ENCODE data around the gene HK3.
"Not testable (repeated sequence)": the region's sequence is repeated elsewhere in the genome, so short reads cannot be mapped to it uniquely, and the experiment has no call there.

The HK3 gene

DNA sequence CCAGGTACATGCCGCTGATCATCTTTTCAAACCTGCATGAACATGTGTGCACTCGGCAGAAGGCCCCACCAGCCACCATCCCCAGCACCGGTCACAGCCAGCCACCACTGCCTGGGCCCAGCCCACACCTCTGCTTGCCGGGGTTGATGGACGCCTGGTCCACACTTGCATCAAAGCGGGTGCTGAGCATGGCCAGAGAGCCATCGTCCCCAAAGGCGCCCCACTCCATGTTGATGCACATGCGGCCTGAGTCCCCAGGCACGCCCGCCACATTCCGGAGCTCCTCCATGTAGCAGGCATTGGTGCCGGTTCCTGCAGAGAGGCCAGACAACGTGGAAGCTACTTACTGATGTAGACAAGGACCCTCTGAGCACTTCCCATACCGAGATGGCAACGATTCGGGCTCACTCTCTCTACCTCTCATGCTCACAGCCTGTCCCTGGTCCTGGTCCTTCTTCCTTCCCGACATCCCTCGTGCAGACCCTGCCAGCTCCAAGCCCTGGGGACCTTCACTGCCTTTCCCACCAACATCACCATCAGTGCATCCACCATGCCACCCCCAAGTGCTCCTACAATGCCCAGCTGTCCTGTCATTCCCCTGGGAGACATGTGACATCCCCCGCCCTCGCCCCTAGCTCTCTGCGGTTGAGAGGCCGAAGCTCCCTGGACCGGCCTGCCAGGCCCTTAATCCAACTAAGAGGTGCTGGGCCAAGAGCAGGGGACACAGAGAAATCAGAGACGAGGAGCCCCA is 17.2 kb downstream of the HK3 start:
- DNase-seq = no peak

DNA sequence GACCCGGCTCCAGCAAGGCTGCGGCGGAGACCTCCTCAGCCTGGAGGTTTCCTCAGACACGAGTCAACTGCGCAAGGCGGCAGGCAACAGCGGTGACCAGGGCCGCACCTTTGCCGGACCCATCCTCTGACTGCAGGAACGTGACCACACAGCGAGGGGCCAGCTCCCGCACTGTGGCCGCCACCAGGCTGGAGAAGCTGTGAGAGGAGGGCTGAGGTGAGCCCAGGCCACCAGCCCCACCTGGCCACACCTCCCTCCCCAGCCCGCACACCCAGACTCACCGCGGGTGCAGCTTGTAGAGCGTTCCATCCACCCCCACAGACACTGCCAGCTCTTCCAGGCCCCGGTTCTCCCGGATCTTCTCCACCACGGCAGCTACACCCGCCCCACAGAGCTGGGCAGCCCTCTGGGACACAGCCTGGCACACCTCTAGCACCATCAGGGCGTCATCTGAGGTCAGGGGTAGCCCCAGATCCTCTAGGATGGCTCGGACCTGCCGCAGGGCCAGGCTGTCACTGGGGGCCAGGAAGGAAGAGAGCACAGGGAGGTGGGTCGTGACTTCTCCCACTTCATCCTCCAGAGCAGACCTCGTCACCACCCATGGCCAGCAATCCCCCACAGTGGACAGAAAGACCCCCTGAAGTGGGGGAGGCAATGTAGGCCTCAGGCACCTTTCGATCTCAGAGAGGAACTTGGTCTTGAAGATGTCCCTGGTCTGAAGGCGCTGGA is 18.0 kb downstream of the HK3 start:
- DNase-seq = no peak

GRCh38 chr5:176880366-176881020 is 18.7 kb downstream of the HK3 start:
- no peak for DNase-seq

- DNase-seq = no peak
Measured at GRCh38 chr5:176879663-176880361, 19.3 kb downstream of the HK3 start.

DNA sequence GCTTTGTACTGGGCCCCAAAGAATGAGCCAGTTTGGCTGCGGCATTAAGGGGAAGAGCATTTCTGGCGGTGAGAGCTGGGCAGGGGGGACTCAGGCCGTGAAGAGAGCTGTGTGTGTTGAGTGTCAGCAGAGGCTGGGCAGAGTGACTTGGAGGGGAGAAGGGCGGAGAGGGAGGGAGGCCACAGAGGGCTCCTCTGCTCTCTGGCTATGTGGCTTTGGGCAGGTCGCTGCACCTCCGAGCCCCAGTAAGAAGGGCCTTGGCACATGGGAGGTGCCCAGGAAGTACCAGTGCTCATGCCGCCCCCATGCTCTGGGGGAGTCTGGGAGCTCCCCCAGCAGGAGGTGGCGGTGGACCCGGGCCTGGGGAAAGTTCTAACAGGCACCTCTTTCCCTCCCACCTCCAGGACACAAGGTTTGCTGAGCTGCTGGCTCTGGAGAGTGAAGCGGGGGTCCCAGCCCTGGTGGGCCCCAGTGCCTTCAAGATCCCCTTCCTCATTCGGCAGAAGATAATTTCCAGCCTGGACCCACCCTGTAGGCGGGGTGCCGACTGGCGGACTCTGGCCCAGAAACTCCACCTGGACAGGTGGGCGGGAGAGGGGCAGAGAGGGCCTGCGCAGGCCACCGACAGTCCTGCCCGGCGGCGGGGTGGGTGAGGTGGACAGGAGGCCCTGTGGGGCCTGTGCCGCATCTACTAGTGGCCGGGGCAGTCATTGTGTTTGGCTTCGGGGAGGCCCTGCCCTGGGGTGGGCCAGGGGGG is 20.1 kb downstream of the HK3 start:
- DNase-seq = no peak

- DNase-seq = no peak
Measured at GRCh38 chr5:176878463-176878862, 20.7 kb downstream of the HK3 start.

- DNase-seq = no peak
Measured at GRCh38 chr5:176877793-176878331, 21.3 kb downstream of the HK3 start.

GRCh38 chr5:176876506-176877431 is 22.4 kb downstream of the HK3 start:
- no peak for DNase-seq

DNA sequence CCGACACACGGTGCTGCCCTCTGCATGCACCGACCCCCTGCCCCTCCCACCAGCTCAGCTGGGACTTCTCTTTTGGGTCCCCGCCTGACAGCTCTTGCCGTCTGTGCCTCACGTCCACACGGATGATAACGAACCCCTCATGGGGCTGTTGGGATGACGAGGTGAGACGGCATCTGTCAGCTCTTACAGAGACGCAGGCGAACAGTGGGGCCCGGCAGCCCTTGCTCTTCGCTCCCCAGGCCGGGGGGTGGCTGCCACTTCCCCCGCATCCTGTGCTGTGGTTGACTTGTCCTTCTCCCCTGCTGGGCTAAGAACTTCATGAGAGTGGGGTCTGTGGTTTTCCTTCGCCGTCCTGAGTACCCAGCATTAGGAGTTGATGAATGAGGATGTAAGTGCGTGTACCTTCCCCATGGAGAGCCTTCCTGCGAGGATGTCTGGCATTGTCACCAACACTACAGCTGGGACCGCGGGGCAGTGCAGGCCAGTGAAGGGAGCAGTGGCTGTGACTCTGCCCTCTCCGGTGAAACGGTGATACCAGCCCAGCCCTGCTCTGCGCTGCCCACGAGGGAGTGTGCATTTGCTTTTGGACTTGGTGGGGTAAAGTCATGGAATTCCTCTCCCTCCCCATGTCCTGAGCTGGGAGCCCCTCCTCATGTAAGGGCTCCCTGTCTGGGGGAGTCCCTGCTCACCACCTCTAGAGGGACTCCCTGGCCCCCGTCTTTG is 23.2 kb downstream of the HK3 start:
- no peak for DNase-seq

DNA sequence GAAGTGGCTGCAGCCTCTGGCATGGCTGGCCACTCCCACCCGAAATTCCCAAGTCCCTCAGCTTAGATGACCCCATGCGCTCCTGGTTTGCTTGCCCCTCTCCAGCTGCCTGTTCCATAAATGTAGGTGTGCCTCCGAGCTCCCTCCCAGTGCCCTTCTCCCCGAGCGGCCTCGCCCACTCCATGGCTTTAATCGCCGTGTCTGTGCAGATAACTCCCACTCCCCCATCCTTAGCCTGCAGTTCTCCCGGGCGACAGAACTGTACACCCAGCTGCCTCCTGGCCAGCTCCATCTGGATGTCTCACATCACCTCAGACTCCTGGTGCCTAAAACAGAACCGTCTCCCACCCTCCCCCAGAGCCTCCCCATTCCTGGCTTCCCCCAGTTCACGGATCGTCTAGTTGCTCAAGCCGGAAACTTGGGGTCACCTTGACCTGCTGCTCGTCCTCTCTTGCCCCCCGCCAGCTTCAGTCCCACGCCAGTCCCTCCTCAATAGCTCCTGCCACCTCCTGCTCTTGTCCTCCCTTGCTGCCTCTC is 24.1 kb downstream of the HK3 start:
- DNase-seq = no peak

- DNase-seq = no peak
Measured at GRCh38 chr5:176874198-176874780, 24.9 kb downstream of the HK3 start.

GRCh38 chr5:176873541-176874172 is 25.5 kb downstream of the HK3 start:
- no peak for DNase-seq

DNA sequence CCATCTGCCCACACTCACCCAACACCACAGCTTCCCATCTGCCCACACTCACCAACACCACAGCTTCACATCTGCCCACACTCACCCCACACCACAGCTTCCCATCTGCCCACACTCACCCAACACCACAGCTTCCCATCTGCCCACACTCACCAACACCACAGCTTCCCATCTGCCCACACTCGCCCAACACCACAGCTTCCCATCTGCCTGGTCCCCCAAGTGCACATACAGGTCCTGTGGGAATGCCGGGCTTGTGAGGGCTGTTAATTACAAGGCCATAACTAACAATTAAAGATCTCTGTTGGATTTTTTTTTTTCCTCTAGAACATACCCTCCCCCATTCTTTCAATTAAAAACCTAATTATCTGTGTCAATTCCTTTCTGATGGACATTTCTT is 26.1 kb downstream of the HK3 start:
- DNase-seq = not testable (repeated sequence)

DNA sequence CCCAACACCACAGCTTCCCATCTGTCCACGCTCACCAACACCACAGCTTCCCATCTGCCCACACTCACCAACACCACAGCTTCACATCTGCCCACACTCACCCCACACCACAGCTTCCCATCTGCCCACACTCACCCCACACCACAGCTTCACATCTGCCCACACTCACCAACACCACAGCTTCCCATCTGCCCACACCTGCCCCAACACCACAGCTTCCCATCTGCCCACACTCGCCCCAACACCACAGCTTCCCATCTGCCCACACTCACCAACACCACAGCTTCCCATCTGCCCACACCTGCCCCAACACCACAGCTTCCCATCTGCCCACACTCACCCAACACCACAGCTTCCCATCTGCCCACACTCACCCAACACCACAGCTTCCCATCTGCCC is 26.6 kb downstream of the HK3 start:
- not testable (repeated sequence) for DNase-seq

- not testable (repeated sequence) for DNase-seq
Measured at GRCh38 chr5:176870644-176871043, 28.5 kb downstream of the HK3 start.

DNA sequence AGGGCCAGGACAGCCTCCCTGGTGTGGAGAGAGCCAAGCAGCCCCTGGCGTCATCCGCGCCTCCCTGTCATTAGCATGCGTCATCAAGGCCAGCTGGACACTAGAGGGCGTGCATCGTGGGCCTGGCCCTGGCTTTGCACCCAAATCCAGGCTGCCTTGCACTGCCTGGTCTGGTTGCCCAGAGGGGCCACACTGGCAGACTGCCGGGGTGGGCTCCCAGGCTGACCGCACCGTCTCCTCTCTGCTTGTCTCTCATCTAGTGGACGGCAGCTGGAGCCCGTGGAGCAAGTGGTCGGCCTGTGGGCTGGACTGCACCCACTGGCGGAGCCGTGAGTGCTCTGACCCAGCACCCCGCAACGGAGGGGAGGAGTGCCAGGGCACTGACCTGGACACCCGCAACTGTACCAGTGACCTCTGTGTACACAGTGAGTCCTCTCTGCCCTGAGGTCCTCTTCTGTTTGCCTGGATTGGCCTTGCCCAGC is 29.0 kb downstream of the HK3 start:
- DNase-seq = no peak

DNA sequence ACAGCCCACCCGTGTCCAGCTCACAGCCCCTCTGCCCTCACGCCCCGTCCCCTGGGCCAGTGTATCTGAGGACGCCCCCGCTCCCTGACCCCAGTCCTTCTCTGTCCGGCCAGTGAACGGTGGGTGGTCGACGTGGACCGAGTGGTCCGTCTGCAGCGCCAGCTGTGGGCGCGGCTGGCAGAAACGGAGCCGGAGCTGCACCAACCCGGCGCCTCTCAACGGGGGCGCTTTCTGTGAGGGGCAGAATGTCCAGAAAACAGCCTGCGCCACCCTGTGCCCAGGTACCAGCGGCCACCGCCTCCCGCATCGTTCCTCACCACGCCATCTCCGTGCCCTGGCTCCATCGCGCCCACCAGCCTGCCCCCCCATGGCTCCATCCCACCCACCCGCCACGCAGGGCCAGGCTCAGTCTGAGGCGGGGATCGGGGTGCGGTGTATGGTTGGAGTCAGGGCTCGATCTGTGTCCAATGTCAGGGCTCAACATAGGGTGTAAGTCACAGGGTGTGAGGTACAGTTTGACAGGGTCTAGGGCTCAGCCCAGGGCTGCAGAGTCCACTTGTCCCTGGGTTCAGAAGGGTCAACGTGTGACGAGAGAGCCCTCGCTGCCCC is 29.5 kb downstream of the HK3 start:
- no peak for DNase-seq

- no peak for DNase-seq
Measured at GRCh38 chr5:176868731-176869130, 30.4 kb downstream of the HK3 start.

DNA sequence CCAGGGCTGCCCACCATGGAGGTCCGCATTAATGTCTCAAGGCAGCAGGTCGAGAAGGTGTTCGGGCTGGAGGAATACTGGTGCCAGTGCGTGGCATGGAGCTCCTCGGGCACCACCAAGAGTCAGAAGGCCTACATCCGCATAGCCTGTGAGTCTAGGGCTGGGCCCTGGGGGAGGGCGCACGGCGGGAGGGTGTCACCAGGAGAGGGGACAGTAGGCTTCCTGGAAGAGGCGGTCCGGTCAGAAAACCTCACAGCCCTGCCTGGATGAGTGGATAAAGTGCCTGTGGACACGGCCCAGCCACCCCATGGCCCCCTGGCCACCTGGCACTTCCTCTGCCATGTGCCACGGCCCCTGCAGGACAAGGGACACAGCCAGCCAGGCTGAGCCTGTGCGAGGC is 31.0 kb downstream of the HK3 start:
- no peak for DNase-seq
